Activated CD4-positive, alpha-beta T cell treated with anti-CD3 and anti-CD28 coated beads for 1 hour (primary cell): Measurements from ENCODE around the gene CSPG4.
"Not testable (repeated sequence)": the region's sequence is repeated elsewhere in the genome, so short reads cannot be mapped to it uniquely, and the experiment has no call there.

Source experiments
- DNase-seq: peaks from one replicate; pipeline ENCODE4 v3.0.0-alpha.2; 2020

The CSPG4 gene

GRCh38 chr15:75738014-75738646 is 25.5 kb upstream of the CSPG4 start:
- DNase-seq: no peak

- DNase-seq: not testable (repeated sequence)
Measured at GRCh38 chr15:75737116-75738013, 24.7 kb upstream of the CSPG4 start.

- no peak for DNase-seq
Measured at GRCh38 chr15:75736256-75736655, 23.6 kb upstream of the CSPG4 start.

DNA sequence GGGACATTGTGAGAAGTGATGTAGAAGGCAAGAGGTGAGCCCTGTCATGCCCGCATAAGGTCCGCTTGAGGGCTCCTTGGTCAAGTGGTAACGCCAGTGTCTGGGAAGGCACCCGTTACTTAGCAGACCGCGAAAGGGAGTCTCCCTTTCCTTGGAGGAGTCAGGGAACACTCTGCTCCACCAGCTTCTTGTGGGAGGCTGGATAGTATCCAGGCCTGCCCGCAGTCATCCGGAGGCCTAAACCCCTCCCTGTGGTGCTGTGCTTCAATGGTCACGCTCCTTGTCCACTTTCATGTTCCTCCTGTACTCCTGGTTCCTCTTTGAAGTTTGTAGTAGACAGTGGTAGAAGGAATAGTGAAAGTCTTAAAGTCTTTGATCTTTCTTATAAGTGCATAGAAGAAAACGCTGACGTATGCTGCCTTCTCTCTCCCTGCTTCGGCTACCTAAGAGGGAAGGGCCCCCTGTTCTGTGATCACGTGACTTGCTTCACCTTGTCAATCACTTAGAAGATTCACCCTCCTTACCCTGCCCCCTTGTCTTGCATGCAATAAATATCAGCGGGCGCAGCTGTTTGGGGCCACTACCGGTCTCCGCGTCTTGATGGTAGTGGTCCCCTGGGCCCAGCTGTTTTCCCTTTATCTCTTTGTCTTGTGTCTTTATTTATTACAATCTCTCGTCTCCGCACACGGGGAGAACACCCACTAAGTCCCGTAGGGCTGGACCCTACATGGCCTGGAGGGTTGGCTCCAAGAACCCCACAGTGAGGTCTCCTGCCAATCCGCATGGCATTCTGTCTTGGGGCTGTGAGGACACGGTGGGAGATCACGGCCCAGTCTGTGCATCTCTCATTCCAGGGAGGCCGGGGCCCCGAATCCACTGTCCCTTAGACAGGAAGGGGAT is 22.5 kb upstream of the CSPG4 start:
- DNase-seq: not testable (repeated sequence)

GRCh38 chr15:75733761-75734651 is 21.4 kb upstream of the CSPG4 start:
- no peak for DNase-seq

GRCh38 chr15:75732809-75733451 is 20.3 kb upstream of the CSPG4 start:
- no peak for DNase-seq

DNA sequence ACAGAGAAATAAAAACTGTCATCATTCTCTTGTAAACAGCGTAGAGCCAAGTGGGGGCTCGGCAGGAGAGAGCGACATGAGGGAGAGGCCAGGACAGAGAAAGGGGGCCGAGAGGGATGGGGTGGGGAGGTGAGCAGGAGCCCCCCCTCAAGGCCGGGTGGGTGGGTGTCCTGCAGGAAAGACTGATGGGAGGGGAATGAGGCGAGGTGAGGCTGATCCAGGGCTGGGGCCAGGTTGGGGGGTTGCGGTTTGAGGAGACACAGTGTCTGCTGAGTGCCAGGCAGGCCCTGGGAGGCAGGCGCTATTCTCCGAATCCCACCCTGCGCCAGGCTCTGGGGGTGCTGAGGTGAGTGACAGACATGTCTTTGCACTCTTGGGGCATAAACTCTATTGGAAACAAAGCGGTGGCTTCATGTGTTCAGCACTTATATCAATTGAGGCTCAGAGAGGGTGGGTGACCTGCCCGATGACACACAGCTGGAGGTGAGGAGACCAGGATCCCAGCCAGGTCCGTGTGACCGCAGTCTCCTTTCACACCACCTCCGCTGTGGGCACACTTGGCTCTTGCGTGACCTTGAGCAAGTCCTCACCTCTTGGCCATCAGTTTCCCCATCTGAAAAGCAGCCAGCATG is 19.6 kb upstream of the CSPG4 start:
- no peak for DNase-seq

GRCh38 chr15:75731248-75732151 is 18.9 kb upstream of the CSPG4 start:
- DNase-seq: no peak

DNA sequence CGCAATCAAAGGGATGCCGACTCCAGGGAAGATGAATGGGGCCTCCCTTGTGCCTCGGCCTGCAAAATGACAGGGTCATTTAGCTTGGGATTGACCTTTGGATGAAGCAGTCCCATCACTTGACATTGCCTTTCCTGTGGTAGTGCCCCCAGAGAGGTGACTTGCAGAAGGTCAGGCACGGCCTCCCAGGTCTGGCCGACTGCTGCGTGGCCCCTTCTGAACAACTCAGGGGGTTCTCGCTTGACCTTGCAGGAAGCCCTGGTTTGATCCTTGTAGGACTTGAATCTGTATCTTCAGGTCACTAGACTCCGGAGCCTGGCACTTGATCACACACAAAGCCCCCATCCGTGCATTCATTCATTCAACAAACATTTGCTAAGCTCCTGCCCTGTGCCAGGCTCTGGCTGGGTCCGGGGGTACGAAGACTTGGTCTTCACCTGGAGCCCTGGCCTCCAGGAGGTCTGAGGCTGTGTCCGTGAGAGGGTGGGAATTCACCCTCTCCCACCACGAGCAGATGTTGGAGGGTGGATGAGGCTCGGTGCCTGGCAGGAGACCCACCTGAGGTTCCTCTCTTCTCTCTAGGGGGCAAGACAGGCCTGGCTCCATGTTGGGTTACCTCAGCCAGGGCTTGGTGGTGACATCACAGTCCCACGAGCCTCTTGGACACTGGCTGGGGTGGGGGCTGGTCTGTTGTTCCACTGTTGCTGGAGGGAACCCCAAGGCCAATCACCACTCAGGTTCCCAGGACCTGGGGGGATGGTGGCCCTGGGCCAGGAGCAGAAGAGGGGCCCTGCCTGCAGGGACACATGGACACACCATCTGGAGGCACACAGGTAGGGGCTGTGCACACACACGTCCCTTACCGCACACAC is 18.0 kb upstream of the CSPG4 start:
- DNase-seq: not testable (repeated sequence)

- no peak for DNase-seq
Measured at GRCh38 chr15:75729326-75730069, 16.9 kb upstream of the CSPG4 start.

- DNase-seq: peak; percentile 55
Measured at GRCh38 chr15:75727851-75728715, 15.4 kb upstream of the CSPG4 start.

- DNase-seq: no peak
Measured at GRCh38 chr15:75727031-75727531, 14.4 kb upstream of the CSPG4 start.

DNA sequence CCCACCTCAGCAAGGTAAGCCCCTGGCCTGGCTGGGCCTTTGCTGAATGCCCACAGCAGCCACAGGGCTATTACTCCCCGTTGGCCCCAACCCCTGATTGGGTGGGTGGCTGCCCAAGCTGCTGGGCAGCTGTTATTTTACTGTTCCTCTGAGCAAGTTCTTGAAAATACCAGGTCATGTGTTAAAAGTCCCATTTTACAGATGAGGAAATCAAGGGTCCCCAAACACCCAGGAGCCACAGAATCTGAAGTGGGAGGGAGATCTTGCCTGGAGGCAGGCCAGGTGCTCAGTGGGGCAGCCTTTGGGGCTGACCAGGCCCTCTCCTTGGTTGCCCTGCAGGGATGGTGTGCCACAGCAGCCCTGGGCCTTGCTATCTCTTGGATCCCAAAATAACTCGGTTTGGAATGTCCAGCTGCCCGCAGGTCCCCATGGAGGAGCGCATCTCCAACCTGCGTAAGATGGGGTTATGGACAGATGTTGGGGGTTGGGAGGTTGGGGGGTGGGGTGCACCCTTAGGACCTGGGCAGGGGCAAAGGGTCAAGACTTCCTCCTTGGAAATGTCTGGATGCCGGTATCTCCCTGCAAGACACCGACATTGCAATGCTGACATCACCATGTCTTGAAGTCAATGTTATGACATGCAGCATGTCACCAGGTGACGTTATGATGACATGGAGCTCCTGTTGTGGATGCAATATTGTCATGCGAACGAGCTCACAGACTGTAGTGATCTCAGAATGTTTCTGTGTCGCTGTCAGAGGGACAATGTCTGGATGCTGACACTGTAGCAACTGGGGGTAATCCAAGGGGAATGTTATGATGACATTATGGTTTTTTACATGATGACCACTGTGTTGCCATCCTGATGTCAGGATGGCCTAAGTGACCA is 13.3 kb upstream of the CSPG4 start:
- no peak for DNase-seq

DNA sequence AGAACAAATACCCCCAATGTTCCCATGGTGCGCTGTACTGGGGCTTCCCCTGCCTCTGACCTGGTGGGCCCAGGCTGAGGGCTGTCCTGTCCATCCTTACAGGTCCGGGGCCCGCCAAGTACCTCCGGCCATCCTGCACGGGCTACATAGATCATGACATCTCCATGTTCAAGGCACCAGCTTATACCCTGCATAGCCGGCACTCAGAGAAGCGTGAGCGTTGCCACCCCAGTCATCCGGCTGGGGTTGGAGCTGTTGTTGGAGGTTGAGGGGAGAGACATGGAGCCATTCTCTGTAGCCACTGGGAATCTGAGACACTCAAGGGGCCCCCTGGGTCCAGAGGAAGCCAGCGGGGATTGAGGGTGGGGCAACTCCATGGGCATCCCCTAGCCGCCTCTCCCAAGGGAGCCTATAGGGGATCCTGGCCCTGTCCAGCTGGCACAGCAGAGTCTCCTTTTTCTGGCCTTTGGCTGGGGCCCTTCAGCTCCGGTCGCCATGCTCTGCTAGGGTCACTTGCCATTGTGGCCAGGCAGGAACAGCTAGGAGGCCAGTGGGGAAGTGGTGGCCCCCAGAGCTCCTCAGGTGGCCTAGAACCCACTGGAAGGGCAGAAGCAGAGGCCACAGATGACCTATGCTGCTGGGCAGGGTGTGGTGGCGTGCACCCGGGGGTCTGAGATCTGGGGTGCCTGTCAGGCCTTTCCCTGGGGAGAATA is 12.5 kb upstream of the CSPG4 start:
- DNase-seq: no peak
